ENCODE results near the gene LSS.
A peak's percentile ranks its signal among the peaks of the same experiment; 100 is the strongest.

LSS gene

GRCh38 chr21:46218906-46219590 lies 9.5 kb downstream of the LSS start:
- DNase-seq (ENCODE audit: low spot score), result no peak

GRCh38 chr21:46217511-46218196 lies 10.9 kb downstream of the LSS start:
- peak; percentile 19 for DNase-seq (ENCODE audit: low spot score)

- DNase-seq (ENCODE audit: low spot score), result peak; percentile 17
Observed at GRCh38 chr21:46216132-46216747, 12.3 kb downstream of the LSS start.

DNA sequence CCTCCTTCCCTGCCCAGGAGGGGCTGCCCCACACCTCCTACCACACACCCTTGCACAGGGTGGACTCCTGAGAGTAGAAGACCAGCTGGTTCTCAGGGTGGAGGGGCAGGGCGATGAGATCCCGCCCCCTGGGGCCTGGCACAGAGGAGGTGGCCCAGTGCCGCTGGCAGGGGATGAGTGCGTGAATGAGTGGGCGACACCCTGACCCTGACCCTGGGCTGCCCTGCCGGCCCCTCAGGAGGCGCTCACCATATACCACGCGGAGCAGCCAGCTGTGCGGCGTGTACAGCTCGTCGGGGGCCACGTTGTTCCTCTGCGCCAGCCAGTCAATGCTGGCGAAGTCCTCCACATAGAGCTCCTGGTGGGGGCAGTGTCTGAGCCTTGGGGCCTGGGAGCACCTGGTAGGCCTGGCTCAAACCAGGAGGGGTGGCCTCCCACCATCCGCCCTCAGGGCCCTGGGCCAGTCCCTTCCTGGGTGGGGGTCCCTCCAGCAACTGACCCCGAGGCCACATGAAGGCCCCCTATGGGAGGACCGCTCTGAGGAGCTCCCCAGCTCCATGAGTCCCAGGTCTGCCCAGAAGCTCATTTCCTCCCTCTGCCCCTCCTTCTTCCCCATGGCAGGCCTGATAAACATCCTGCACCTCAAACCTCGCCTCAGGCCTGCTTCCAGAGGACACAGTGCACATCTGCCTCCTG lies 13.0 kb downstream of the LSS start:
- peak; percentile 20 for DNase-seq (ENCODE audit: low spot score)

DNA sequence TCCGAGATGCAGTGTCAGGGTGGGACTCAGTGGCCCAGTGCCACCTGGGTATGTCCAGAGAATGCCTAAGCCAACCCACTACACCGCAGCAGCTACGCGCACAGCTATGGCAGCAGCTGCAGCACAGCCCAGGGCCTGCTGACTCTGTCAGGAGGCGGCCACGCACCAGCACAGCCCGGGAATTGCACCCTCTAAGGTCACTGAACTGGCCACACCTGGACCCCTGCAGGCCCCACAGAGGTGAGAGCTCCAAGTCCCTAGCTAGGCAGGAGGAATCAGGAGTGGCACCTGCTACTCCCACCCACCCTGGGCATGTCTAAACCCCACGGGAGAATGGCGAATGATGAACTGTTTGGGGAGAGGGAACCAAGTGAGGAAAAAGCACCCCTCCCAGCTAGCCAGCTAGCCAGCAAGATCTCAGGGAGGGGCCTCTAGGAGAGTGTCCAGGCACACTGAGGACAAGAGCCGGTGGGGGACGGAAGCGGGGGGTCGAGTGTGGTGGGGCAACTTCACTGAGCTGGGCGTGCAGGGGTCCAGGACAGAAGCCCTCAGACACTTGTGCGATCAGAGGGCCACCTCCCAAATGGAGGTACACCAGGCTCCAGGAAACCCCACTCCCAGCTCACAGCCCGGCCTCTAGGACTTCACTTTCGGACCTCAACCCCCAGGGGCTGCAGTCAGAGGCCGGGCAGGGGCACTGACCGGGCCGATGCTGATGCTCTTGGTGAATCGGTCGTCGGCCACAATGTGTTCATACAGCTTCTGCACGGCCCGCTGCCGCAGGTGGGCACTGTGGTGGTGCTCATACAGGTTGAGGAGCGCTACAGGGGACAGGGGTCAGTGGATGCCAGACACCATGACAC lies 13.9 kb downstream of the LSS start:
- DNase-seq (ENCODE audit: low spot score), result no peak

DNA sequence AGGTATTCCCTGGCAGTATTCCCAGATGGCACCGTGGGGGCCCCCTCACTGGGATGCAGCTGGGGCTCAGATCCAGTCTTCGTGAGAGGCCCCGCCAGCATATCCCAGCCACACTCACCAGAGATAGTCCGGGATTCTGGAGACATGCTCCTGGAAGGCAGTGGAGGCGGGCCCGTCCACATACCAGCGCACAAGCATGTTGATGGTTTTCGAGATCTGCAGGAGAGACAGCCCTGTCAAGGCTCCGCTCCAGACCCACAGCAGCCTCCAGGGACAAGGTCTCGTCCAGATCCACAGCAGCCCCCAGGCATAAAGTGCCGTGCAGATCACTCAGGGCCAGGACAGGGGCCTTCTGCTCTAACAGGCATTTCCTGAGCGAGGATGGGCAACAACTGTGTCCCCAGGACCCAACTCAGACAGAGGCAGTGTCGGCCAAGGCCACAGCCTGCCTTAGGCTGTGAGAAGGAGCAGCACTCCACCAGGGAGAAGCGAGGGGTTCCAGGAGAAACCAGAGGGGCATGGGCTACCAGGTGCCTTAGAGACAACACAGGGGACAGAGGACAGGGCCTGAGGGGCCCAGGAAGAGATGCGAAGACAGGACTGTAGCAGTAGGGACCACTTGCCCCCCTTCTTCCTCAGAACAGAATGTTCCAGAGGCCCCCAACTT lies 14.8 kb downstream of the LSS start:
- DNase-seq (ENCODE audit: low spot score), result no peak

DNA sequence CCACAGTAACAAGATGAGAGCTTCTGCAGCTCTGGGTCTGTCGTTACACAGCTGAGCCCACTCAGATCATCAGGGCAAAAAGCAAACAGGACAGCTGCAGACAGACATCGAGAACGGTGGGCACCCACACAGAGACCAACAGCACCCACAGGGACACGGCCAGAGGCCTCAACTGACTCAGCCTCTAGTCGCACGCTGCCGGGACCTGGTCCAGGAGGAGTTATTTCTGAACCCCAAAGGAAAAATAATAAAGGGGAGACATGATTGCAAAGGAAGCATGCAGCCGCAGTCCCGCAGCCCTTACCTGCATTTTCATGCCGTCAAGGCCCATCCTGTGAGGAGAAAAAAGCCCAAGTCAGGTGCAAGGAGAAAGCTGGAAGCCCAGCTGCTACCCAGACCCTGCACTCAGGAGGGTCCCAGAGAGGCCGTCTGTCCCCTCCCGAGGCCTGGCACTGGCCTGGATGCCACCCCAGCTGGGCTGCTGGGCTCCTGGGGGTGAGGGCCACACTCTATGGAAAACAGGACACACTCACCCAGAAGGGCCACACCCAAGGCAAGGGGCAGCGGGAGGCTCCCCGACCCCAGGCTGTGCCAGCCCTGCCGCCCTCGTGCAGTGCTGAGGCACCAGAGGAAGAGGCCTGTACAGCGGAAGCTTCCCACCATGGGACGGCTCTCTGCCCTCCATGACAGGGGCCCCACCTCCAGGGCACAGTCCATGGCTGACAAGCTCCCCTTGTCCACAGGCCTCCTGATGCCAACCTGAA lies 15.7 kb downstream of the LSS start:
- DNase-seq (ENCODE audit: low spot score), result peak; percentile 17

GRCh38 chr21:46211786-46212720 lies 16.5 kb downstream of the LSS start:
- no peak for DNase-seq (ENCODE audit: low spot score)

DNA sequence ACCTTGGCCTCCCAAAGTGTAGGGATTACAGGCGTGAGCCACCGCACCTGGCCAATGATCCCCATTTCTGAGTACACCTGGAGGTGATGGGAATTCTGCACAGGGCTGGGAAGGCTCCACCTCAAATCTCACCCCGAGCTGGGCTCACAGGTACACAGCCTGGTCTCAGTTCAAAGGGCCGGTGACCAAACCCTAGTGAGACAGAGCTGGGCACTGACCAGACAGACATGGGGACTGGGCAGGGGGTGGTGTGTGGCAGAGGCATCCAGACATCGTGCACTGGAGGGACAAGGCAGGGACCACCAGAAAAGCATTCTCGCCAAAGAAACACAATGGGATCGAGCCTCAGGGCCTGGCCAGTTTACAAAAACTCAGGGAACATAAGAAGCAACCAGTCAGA lies 17.2 kb downstream of the LSS start:
- DNase-seq (ENCODE audit: low spot score), result no peak

DNA sequence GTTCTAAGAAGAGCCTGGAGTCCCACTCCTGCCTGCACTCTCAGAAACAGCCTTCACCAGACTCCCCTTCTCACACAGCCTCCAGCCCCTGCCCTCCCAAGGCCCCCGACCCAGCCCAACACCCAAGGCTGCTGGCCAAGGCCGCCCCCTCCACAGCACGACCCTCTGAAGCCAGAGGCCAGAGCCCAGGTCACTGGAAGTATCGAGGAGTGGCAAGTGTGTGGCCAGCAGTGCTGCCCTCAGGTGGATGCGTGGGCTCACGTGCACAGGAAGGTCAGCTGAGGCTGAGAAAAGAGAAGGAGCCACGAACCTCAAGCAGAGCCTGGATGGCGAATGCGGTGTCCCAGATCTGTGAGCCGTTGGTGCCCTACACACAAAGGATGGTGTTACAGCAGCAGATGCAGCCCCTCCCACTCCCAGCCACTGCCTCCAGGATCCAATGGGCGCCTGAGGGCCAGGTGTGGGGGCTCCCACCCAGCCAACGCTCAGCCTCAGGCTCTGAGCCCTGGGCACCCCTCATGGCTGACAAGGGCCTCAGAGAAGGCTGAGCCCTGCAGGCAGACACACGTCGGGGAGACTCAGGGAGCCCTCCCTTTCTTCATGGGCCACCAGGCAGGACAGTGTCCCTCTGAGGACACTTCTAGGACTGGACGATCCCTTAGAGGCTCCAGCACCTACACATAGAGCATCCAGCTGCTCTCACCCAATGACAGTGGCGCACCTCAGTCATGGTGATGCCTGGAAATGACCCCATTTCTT lies 18.0 kb downstream of the LSS start:
- DNase-seq (ENCODE audit: low spot score), result peak; percentile 38

DNA sequence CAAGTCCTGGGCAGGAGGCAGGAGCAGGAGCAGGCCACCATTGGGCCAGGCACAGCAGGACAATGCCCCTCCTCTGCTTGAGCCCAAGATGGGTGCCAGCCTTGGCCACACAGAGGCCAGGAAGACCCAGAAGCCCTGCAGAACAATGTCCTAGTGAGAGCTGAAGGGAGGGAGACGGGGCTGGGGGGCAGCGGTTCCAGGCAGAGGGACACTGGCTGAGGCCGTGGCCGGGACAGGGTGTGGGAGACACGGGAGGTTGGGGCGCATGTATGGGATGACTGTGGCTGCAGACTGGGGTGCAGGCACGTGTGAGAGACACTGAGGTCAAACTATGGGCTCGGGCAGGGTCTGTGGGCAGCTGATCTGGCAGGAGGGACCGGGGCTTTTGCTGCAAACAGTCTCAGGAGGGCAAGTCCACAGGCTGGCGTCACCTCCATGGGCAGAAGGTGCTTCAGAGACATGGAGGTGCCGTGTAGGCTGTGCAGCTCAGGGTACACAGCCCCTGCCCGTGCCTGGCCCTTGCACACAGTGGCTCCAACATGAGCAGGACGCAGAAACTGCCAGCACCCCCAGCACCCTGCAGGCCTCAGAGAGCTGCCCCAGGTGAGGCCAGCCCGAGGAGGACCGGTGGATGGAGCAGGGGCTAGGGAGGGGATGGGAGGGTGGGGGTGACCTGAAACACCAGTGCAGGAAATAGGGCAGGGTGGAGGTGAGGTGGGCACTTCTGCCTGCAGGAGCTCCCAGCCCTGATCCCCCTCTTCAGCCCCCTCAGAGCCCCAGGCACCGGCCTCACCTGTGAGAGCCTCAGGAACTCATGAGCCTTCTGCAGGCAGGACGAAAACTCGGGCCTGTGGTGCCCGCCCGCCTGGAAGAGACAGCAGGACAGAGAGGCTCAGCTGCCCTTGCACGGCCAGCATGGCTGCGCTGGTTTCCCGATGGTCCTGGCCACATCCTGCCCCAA lies 19.5 kb downstream of the LSS start:
- DNase-seq (ENCODE audit: low spot score), result peak; percentile 17

GRCh38 chr21:46207920-46208591 lies 20.5 kb downstream of the LSS start:
- DNase-seq (ENCODE audit: low spot score), result peak; percentile 27

- DNase-seq (ENCODE audit: low spot score), result peak; percentile 20
Observed at GRCh38 chr21:46207006-46207919, 21.3 kb downstream of the LSS start.

GRCh38 chr21:46206163-46207005 lies 22.2 kb downstream of the LSS start:
- DNase-seq (ENCODE audit: low spot score), result no peak

DNA sequence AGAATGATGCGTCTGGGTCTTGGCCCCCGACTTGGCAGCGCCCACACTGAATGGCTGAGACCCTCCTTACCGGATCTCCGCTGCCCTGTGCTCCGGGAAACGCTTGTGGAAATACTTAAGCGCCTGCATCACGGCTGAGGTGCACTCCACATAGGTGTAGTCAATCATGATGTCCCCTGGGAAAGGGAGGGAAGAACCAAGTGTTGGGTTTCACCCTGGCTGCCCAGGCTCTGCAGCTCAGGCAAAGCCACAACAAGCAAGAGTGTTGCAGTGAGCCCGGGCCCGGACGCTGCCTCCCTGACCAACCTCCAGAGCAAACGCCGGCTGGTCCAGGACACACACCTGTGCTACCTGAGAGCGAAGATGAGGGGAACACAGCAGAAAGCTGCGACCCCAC lies 22.8 kb downstream of the LSS start:
- DNase-seq (ENCODE audit: low spot score), result no peak
